Stimulated activated memory B cell treated with anti-CD40 and anti-IgM and Interleukin-4, amounts not matched to agents 10 μg/mL and 1 μg/mL and 100 μg/mL, for 72 hours (primary cell): ENCODE measurements around the gene DNAH7.
A peak's percentile ranks its signal among the peaks of the same experiment; 100 is the strongest.

ENCODE experiments used
- ATAC-seq: fragments of 150-1000 bp; cut with Tn5 transposase; 2 replicates; pipeline ENCODE4 v1.10.0; 2021
- H3K27ac Mint-ChIP-seq: one replicate; pipeline ENCODE4 v1.8.0; 2022; ENCODE audit warnings: mild to moderate bottlenecking, mixed read lengths
- H3K27me3 Mint-ChIP-seq: one replicate; pipeline ENCODE4 v1.8.0; 2022; ENCODE audit warnings: mixed read lengths
- H3K36me3 Mint-ChIP-seq: one replicate; pipeline ENCODE4 v1.8.0; 2022; ENCODE audit warnings: mixed read lengths
- H3K4me1 Mint-ChIP-seq: one replicate; pipeline ENCODE4 v1.8.0; 2022; ENCODE audit warnings: mixed read lengths
- H3K4me3 Mint-ChIP-seq: one replicate; pipeline ENCODE4 v1.8.0; 2022; ENCODE audit warnings: mild to moderate bottlenecking, moderate library complexity, mixed read lengths
- H3K9me3 Mint-ChIP-seq: one replicate; pipeline ENCODE4 v1.8.0; 2022; ENCODE audit warnings: mixed read lengths

The DNAH7 gene

DNA sequence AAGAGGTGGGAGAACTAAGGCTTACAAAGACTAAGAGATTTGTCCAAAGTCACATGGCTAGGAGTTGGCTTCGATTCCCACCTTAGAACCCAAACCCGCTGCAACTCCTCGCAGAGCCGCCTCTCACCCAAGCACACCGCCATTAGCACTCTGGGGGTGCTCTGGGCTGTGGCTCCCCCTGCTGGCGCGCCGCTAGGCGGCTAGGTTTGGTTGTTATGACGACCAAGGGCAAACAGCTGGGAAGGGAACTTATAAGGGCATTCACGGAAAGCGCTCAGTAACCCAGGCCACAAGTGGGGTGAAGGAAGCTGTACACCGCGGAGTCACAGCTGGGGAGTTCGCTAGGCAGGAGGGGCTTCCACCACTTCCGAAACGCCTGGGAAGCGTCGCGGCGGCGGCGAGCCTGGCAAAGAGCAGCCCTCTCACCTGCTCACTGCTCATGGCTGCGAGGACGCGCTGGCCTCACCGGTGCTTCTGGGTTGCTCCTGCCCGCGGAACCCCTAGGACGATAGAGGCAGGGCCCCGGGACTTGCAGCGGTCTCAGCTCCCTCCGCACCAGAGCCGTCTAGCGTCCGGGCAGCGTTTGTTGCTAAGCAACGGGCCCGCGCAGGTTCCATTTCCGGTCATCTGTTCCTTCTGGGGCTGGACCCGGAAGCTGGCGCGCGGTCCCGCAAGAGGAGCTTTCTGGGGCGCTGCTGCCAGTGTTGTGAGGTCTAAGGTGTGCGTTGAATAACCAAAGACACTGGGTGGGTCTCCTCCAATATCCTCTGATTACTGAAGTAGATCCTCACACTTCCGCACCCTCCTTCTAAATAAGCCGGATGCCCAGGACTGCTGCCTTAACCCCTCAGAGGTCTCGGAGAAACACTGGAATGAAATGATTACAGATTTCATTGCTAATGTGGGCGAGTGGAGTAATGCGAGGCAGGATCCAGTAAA is at the start of gene DNAH7:
DNAH7 (minus strand) TSS at position 567 of the 939 bp plus-strand sequence; CDS start at position 441, 126 bp downstream.
- H3K27ac Mint-ChIP-seq: peak within 1 kb of the TSS; percentile 75
- peak; percentile 98 for ATAC-seq
- no peaks in the 10 kb centered on the region for H3K9me3 Mint-ChIP-seq
- peaks cover 5% of the 10 kb centered on the region for H3K4me1 Mint-ChIP-seq
- H3K36me3 Mint-ChIP-seq: no peaks in the 10 kb centered on the region
- peak within 1 kb of the TSS; percentile 89 for H3K4me3 Mint-ChIP-seq
- no peaks in the 10 kb centered on the region for H3K27me3 Mint-ChIP-seq

DNA sequence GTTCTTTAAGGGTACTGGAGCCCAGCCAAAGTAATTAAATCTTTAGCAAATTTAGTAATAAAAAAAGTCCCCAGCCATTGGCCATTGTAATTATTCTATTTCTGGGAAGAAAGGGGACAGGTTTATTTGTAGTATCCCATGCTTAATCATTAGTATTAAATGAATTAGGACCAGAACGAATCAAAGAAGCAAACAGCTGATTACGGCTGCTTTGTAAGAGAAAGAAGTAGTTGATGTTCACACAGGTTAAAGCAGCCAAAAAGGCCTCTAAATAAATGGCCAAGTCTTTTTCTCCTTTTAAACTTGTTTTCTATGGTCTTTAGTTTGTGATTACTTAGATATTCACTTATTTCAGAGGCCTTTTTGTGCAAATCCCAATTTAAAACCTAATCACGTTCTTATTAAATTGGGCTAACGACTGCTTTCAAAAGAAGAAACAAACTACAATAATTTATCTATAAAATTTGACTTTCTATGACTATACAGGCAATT is 48.6 kb upstream of the DNAH7 start:
- Mint-ChIP-seq H3K9me3 (peaks cover 3% of the 10 kb centered on the region), H3K27me3 (no peaks in the 10 kb centered on the region), H3K27ac (no peak overlapping the region), H3K4me1 (peaks cover 3% of the 10 kb centered on the region), H3K4me3 (no peak overlapping the region), H3K36me3 (no peaks in the 10 kb centered on the region)
- ATAC-seq: no peak

DNA sequence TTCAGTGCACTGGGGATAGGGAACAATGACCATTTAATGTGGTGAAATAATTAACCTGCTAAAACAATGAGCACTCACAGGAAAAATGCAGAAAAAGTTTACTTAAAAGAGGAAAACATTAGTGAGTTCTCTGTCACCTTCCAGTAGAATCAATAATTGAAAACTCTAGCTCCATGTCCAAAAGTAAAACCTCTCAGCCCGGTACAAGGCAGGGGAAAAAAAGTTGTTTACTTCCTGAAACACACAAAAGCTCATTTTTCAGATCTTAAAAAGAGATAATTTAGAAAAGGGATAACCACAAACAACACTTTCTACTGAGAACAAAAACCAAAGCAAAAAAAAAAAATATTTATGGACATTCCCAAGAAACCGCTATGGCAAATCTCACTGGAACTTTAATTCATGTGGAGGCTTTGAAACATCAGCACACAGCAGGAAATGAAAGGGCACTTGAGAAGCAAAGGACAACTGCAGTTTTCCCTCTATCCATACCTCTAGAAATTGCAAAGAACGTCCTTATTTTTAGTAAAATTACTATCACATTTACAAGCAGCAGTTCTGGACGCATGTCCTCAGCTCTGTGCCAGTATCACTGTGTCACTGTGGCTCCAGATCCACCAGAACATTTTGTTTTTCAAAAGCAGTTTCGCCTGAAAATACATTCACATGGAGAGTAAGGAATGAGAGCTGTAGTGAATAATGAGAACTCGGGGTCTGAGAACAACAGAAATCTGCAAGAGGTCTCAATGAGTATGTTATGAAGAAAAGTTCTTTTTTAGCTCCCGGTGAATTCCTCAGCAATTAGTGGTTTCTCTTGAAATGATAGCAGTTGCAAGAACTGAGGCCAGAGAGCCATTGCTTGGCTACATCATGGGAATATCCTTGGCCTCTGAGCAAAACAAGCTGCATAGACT is 44.7 kb upstream of the DNAH7 start:
- Mint-ChIP-seq H3K4me3 (no peak overlapping the region), H3K27ac (peak overlapping the region; percentile 22), H3K4me1 (peaks cover 23% of the 10 kb centered on the region), H3K36me3 (no peaks in the 10 kb centered on the region), H3K9me3 (no peaks in the 10 kb centered on the region), H3K27me3 (no peaks in the 10 kb centered on the region)
- ATAC-seq: no peak

DNA sequence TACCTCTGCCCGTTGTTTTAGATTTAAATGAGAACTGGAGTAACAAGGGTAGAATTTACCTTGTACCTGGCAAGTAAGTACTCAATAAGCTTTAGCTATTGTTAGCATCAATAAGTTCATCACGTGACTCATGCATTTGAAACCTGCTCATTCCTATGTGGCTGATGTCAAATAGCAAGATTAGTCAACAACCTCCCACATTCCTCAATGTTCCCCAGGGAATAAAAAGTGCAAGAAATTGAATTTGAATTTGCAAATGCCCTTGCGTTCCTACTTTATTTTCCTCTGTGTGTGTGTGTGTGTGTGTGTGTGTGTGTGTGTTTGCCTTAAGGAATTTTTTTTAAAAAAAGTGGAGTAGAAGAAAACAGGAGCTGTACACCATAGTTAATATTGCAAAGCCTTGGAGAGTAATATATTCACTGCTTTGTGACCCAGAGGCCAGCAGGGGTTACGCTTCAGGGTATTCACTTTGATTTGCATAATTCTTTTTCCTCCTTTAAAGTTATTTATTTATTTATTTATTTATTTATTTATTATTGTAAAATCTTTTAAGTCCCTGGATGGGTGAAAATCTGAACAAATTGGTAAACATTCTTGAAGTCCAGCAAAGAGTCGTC is 43.9 kb upstream of the DNAH7 start:
- no peaks in the 10 kb centered on the region for H3K27me3 Mint-ChIP-seq
- H3K4me3 Mint-ChIP-seq: no peak overlapping the region
- H3K4me1 Mint-ChIP-seq: peaks cover 31% of the 10 kb centered on the region
- peak overlapping the region; percentile 22 for H3K27ac Mint-ChIP-seq
- ATAC-seq: no peak
- H3K9me3 Mint-ChIP-seq: peaks cover 4% of the 10 kb centered on the region
- no peaks in the 10 kb centered on the region for H3K36me3 Mint-ChIP-seq

DNA sequence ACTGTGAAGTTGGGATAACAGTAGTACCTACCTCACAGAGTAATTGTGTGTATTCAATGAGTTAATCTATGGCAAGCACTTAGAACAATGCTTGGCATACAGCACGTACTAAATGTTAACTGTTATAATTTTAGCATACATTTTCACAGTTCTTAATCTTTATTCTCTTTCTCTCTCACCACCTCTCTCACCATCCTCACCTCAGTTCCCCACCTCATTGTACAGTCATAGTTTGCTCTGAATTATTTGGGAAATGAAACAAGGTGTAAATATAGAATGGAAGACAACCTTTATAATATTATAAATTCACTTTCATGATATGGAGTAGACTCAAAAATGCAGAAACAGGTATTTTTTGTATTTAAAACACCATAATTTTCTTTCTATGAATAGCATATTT is 40.0 kb upstream of the DNAH7 start:
- Mint-ChIP-seq H3K27me3 (no peaks in the 10 kb centered on the region), H3K27ac (peak overlapping the region; percentile 82), H3K9me3 (peaks cover 4% of the 10 kb centered on the region), H3K4me1 (peaks cover 58% of the 10 kb centered on the region), H3K36me3 (no peaks in the 10 kb centered on the region), H3K4me3 (no peak overlapping the region)
- ATAC-seq: peak; percentile 45

DNA sequence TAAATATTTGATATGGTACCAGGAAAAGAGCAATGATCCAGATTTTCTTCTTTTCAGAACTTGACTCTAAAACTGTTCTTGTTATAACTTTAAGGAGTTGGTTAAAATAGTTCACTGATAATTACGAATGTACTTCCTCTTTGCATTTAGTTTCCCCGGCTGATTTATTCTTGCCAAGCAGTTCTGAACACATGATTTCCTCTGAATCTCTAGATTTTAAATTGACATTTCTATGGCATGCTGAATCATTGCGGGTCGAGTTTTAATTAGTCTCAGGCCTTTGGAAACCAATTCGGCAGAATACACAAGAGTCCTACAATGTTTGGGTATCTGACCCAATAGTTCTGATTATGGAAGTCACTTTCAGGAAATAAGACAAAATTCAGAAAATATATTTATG is 37.3 kb upstream of the DNAH7 start:
- peaks cover 4% of the 10 kb centered on the region for H3K9me3 Mint-ChIP-seq
- no peaks in the 10 kb centered on the region for H3K36me3 Mint-ChIP-seq
- H3K27me3 Mint-ChIP-seq: no peaks in the 10 kb centered on the region
- ATAC-seq: no peak
- H3K4me1 Mint-ChIP-seq: peaks cover 74% of the 10 kb centered on the region
- H3K27ac Mint-ChIP-seq: peak overlapping the region; percentile 92
- H3K4me3 Mint-ChIP-seq: peak overlapping the region; percentile 47

DNA sequence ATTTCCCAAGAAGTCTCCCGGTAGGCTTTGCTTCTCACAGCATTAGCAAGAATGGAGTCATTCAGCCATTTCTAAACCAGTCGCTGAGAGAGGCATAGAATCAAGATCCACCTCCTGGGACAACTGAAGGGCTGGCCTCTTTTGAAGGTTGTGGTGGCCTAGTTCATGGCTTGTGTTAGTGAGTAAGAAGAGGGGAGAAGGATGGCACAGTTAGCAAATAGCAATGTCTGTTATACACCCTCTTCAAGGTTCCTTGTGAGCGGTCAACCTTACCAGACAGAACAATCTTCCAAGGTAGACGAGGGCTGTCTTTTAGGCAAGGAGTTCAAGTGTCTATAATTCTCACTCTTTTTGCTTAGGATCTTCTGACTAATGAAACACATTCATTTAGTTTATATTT is 35.4 kb upstream of the DNAH7 start:
- Mint-ChIP-seq H3K4me1 (peaks cover 86% of the 10 kb centered on the region), H3K36me3 (no peaks in the 10 kb centered on the region), H3K27ac (peak overlapping the region; percentile 92), H3K4me3 (no peak overlapping the region), H3K27me3 (no peaks in the 10 kb centered on the region), H3K9me3 (peaks cover 4% of the 10 kb centered on the region)
- no peak for ATAC-seq

DNA sequence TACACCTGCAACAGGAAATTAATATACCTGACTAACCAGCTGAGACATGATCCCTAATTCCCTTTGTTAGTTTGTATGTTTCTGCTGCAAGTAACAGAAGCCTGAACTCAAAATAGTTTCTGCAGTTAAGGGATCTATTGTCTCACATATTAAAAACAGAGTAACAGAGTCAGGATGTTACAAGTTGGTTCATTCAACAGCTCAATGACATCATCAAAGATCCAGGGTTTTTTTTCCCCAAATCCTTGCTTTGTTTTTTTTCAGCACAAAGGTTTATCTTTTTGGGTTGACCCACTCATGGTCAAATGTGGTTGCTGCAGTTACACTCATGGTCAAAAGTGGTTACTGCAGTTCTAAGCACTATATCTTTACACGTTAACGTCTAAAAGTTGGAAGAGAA is 35.0 kb upstream of the DNAH7 start:
- Mint-ChIP-seq H3K27me3 (no peaks in the 10 kb centered on the region), H3K27ac (peak overlapping the region; percentile 92), H3K4me1 (peaks cover 86% of the 10 kb centered on the region), H3K4me3 (no peak overlapping the region), H3K9me3 (peaks cover 4% of the 10 kb centered on the region), H3K36me3 (no peaks in the 10 kb centered on the region)
- ATAC-seq: no peak

DNA sequence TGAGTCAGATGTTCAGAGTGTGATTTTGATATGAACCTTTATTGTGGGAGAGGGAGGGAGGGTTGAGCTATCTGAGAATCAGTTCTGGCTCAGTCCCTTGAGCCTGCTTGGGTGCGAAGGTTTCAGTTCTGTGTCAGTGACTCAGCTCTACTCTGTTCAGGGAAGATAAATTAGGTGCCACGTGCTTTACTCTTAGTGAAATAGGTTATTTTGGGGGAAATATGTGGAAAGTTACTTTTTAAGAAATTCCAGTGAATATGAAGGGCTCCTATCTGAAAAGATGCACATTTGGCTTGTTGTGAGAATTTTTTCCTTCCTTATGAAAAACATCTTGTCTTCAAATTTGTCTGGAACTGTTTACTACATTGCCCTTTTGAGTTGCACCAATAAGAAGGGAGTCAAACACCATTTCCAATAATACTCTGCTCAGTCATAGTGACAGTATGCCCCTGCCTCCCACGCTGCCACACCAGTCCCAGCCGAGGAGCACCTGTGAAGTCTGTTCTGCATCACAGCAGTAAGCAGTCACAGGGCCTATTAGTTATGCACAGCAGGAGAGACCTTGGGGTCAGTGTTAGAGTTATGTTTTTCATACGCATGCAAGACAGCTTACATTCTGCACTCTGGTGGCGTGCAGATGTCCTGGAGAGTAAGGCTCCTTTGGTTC is 32.8 kb upstream of the DNAH7 start:
- peak overlapping the region; percentile 92 for H3K27ac Mint-ChIP-seq
- no peaks in the 10 kb centered on the region for H3K36me3 Mint-ChIP-seq
- H3K4me1 Mint-ChIP-seq: peaks cover 87% of the 10 kb centered on the region
- H3K9me3 Mint-ChIP-seq: no peaks in the 10 kb centered on the region
- ATAC-seq: peak; percentile 99
- H3K27me3 Mint-ChIP-seq: no peaks in the 10 kb centered on the region
- H3K4me3 Mint-ChIP-seq: peak overlapping the region; percentile 8

DNA sequence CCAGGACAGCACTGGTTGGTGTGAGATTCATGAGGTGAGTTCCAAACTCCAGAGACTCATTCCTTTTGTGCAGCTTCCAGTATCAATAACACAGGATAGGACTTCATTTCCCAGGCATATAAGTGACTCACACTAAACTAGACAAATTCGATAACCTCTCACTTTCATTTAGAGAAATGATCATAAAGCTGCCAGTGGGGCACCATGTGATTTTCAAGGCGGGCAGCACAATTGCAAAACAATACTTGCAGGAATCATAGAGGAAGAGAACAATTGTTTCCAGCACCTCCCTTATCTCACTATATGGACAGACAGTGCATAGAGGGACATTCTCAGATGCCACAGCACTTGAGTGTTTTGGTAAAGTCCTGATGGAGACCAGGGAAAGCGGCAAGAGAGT is 31.3 kb upstream of the DNAH7 start:
- Mint-ChIP-seq H3K27ac (peak overlapping the region; percentile 92), H3K9me3 (no peaks in the 10 kb centered on the region), H3K4me1 (peaks cover 75% of the 10 kb centered on the region), H3K27me3 (no peaks in the 10 kb centered on the region), H3K36me3 (no peaks in the 10 kb centered on the region), H3K4me3 (peak overlapping the region; percentile 26)
- no peak for ATAC-seq

DNA sequence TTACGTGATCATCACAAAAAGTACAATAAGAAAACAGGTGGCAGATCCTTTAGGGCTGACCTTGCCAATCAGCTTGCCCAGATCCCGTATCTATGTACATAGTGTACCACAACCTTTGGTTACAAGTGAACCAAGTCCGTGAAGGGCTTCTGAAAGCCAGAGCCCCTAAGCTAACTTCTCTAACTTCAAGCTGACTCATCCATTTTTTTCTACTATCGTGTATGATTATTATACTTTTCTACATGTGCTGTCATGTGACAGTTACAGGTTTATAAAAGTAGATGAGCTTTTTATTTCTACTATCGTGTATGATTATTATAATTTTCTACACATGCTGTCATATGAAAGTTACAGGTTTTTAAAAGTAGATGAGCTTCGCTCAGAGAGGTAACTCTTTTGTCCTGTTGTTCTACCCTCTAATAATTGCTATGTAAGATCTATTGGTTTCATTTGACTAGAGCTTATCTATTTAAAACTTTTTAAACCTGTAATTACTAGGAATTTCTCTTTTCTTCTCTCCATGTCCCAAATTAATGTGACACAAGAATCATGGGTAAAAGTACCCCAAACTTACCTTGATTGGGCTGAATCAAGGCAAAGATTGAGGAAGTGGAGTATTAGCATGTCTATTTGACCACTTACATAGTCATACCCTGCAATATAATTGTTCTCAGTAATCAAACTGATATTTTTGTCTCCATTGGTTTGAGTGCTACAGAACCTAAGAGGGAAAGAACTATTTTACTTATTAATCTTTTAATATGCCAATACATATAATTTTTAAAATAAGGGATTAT is 29.4 kb upstream of the DNAH7 start:
- H3K4me3 Mint-ChIP-seq: no peak overlapping the region
- H3K4me1 Mint-ChIP-seq: peaks cover 60% of the 10 kb centered on the region
- H3K27me3 Mint-ChIP-seq: no peaks in the 10 kb centered on the region
- H3K27ac Mint-ChIP-seq: peak overlapping the region; percentile 40
- no peak for ATAC-seq
- H3K9me3 Mint-ChIP-seq: peaks cover 6% of the 10 kb centered on the region
- no peaks in the 10 kb centered on the region for H3K36me3 Mint-ChIP-seq

DNA sequence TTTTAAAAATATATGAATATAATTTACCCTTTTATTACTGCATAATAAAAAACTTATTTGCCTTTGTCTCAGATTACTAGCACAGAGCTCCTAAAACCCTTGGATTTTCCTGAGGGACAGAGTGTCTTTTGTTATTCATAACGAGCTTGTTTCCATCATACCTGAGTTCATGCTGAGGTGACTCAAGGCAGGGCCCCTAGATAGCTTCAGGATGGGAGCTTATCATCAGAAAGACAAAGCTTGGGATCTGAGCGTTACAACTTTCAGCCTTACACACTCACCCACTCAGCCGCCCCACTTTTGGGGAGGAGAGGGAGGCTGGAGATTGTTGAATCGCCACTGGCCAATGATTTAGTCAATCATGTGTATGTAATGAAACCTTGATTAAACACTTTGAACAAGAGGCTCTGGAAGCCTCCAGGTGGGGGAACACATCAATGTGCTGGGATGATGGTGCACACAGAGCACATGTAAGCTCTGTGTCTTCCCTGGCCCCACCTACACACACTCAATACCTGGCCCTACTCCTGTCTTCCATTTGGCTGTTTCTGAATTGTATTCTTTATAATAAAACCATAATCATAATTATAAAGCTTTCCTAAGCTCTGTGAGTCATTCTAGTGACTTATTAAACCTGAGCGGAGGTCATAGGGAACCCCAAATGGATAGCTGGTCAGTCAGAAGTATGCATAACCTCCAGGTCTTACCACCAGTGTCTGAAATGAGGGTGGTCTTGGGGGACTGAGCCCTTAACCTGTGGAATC is 28.5 kb upstream of the DNAH7 start:
- no peak overlapping the region for H3K27ac Mint-ChIP-seq
- H3K27me3 Mint-ChIP-seq: no peaks in the 10 kb centered on the region
- H3K36me3 Mint-ChIP-seq: peaks cover 2% of the 10 kb centered on the region
- H3K9me3 Mint-ChIP-seq: peaks cover 7% of the 10 kb centered on the region
- no peak overlapping the region for H3K4me3 Mint-ChIP-seq
- ATAC-seq: no peak
- peaks cover 51% of the 10 kb centered on the region for H3K4me1 Mint-ChIP-seq

DNA sequence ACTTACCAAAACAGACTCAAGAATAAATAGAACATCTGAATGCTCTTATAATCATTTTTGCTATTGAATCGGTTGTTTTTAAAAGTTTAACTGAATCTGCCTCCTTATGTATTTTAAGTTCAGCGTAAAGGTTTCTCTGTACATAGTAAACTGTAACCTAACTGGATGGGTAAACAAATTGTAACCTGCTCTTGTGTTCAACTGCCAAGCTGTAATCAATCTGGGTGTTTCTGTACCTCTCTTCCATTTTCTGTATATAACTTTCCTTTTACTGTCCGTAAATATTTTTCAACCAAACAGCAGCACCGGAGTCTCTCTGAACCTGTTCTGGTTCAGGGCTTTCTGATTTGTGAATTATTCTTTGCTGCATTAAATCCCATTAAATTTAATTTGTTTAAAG is 27.6 kb upstream of the DNAH7 start:
- Mint-ChIP-seq H3K4me3 (no peak overlapping the region), H3K36me3 (peaks cover 6% of the 10 kb centered on the region), H3K9me3 (peaks cover 10% of the 10 kb centered on the region), H3K27me3 (no peaks in the 10 kb centered on the region), H3K27ac (no peak overlapping the region), H3K4me1 (peaks cover 42% of the 10 kb centered on the region)
- no peak for ATAC-seq
